ENCODE results near the gene GRB14.

GRB14 gene

GRCh38 chr2:164606557-164606956, 14.7 kb downstream of the GRB14 start:
- no peaks in the 10 kb centered on the region for H3F3A ChIP-seq (ENCODE audit: insufficient read depth, low read length)
- no peaks in the 10 kb centered on the region for H3K9me2 ChIP-seq (replicated peaks; ENCODE audit: insufficient read depth, low read length)
- H3K9ac ChIP-seq (ENCODE audit: low read length) = no peak overlapping the region
- H3K27ac ChIP-seq (ENCODE audit: low read length) = no peak overlapping the region
- no peak overlapping the region for H2AFZ ChIP-seq (ENCODE audit: low read length)
- H3K4me1 ChIP-seq (ENCODE audit: low read length) = no peaks in the 10 kb centered on the region
- H3K9me3 ChIP-seq (replicated peaks; ENCODE audit: insufficient read depth, low read length) = no peaks in the 10 kb centered on the region
- no peaks in the 10 kb centered on the region for H3K36me3 ChIP-seq (replicated peaks; ENCODE audit: insufficient read depth, low read length)
- TF ChIP-seq CTCF (IDR thresholded peaks at IDR 0.05; ENCODE audit: low read length) (no peak), EZH2phosphoT487 (IDR thresholded peaks at IDR 0.05; ENCODE audit: low read length) (no peak)
- no peaks in the 10 kb centered on the region for H3K79me2 ChIP-seq (ENCODE audit: low read length)
- H3K27me3 ChIP-seq (replicated peaks; ENCODE audit: insufficient read depth, low read length) = no peaks in the 10 kb centered on the region
- H3K4me3 ChIP-seq (ENCODE audit: low read length) = no peak overlapping the region
- no peak for DNase-seq
- no peaks in the 10 kb centered on the region for H4K20me1 ChIP-seq (ENCODE audit: insufficient read depth, low read length)
- H3K4me2 ChIP-seq (ENCODE audit: low read depth, low read length) = no peak overlapping the region

DNA sequence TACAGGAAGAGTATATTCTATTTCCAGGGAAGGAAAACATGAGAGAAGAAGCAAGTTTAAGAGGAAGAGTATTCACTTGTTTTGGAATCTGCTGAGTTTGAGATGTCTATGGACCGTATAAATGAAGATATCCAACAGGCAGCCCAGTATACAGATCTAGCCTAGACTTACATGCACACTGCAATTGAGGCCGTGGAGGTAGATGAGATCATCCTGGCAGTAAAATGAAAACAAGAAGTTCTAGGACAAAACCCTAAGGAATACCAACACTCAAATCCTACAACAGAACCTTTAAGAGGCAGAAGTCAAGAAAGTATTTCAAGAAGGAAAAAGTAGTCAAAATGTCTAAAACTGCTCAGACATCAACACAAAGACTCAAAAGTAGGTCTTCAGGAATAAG, 16.0 kb downstream of the GRB14 start:
- Histone ChIP-seq H3K9me3 (replicated peaks; ENCODE audit: insufficient read depth, low read length) (no peaks in the 10 kb centered on the region), H4K20me1 (ENCODE audit: insufficient read depth, low read length) (no peaks in the 10 kb centered on the region), H3F3A (ENCODE audit: insufficient read depth, low read length) (no peaks in the 10 kb centered on the region), H3K79me2 (ENCODE audit: low read length) (no peaks in the 10 kb centered on the region), H3K27ac (ENCODE audit: low read length) (no peak overlapping the region), H3K27me3 (replicated peaks; ENCODE audit: insufficient read depth, low read length) (no peaks in the 10 kb centered on the region), H3K36me3 (replicated peaks; ENCODE audit: insufficient read depth, low read length) (no peaks in the 10 kb centered on the region), H3K4me2 (ENCODE audit: low read depth, low read length) (no peak overlapping the region), H3K4me3 (ENCODE audit: low read length) (no peak overlapping the region), H3K9ac (ENCODE audit: low read length) (no peak overlapping the region), H3K9me2 (replicated peaks; ENCODE audit: insufficient read depth, low read length) (no peaks in the 10 kb centered on the region), H3K4me1 (ENCODE audit: low read length) (no peaks in the 10 kb centered on the region), H2AFZ (ENCODE audit: low read length) (no peak overlapping the region)
- no peak for DNase-seq
- no peak for TF ChIP-seq CTCF (IDR thresholded peaks at IDR 0.05; ENCODE audit: low read length)
- TF ChIP-seq EZH2 (optimal IDR thresholded peaks at IDR 0.05; ENCODE audit: low read depth, low read length) = no peak
- TF ChIP-seq EZH2phosphoT487 (IDR thresholded peaks at IDR 0.05; ENCODE audit: low read length) = no peak

DNA sequence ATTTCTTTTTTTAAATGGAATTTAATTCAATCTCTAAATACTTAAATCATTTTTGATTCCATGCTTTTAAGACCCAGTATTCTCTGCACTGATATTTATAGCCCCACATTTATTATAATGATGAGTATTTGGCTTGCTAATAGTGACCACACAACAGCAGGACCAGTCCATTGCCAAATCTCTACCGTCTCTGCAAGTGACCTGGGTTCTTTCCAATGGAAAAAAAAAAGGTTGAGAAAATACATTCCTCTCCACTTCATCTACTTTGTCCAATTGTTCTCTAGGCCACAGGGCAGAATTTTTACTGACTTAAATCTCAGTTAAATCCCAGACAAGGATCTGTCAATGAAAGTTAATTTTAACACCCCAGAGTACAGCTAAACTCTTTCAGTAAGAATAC, 20.5 kb downstream of the GRB14 start:
- H3K9me2 ChIP-seq (replicated peaks; ENCODE audit: insufficient read depth, low read length) = no peaks in the 10 kb centered on the region
- TF ChIP-seq EZH2 (optimal IDR thresholded peaks at IDR 0.05; ENCODE audit: low read depth, low read length) (no peak), EZH2phosphoT487 (IDR thresholded peaks at IDR 0.05; ENCODE audit: low read length) (no peak), CTCF (IDR thresholded peaks at IDR 0.05; ENCODE audit: low read length) (no peak)
- no peaks in the 10 kb centered on the region for H3K36me3 ChIP-seq (replicated peaks; ENCODE audit: insufficient read depth, low read length)
- no peaks in the 10 kb centered on the region for H3K79me2 ChIP-seq (ENCODE audit: low read length)
- H3K9ac ChIP-seq (ENCODE audit: low read length) = no peak overlapping the region
- H2AFZ ChIP-seq (ENCODE audit: low read length) = no peak overlapping the region
- no peaks in the 10 kb centered on the region for H3F3A ChIP-seq (ENCODE audit: insufficient read depth, low read length)
- no peaks in the 10 kb centered on the region for H3K9me3 ChIP-seq (replicated peaks; ENCODE audit: insufficient read depth, low read length)
- no peaks in the 10 kb centered on the region for H3K27me3 ChIP-seq (replicated peaks; ENCODE audit: insufficient read depth, low read length)
- no peaks in the 10 kb centered on the region for H4K20me1 ChIP-seq (ENCODE audit: insufficient read depth, low read length)
- no peak overlapping the region for H3K27ac ChIP-seq (ENCODE audit: low read length)
- no peaks in the 10 kb centered on the region for H3K4me1 ChIP-seq (ENCODE audit: low read length)
- no peak for DNase-seq
- H3K4me3 ChIP-seq (ENCODE audit: low read length) = no peak overlapping the region
- no peak overlapping the region for H3K4me2 ChIP-seq (ENCODE audit: low read depth, low read length)

Data from MM.1S (cell line).